ENCODE results near the gene CEP164.

The CEP164 gene

DNA sequence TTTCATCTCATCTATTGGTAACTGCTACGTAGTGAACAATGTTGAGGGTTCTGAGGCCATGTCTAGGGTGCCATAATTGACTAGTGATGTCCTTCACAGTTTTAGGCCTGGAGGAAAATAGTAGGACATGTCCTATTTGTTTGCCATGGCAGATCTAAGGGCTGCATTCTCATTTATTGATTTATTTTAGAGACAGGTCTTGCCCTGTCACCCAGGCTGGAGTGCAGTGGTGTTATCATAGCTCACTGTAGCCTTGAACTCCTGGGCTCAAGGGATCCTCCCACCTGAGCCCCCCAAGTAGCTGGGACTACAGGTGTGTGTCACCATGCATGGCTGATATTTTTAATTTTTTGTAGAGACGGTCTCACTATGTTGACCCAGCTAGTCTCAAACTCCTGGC is 5.2 kb downstream of the CEP164 start:
- H3K27ac ChIP-seq (ENCODE audit: low read length) = no peak overlapping the region
- no peaks in the 10 kb centered on the region for H3K9me3 ChIP-seq (ENCODE audit: control insufficient read depth in 1 of 2, low read length in 2 of 2)
- H3K36me3 ChIP-seq (ENCODE audit: control insufficient read depth in 1 of 2, insufficient read depth in 2 of 2, low read length in 2 of 2) = peaks cover 0 to 20% of the 10 kb centered on the region in 2 donors
- no peak overlapping the region for H3K4me3 ChIP-seq (ENCODE audit: low read depth in 1 of 2, low read length in 2 of 2)
- peaks cover 8 to 13% of the 10 kb centered on the region in 2 donors for H3K4me1 ChIP-seq (ENCODE audit: control insufficient read depth in 1 of 2, insufficient read depth in 2 of 2, low read length in 2 of 2)
- H3K27me3 ChIP-seq (ENCODE audit: low read depth, low read length) = no peaks in the 10 kb centered on the region

DNA sequence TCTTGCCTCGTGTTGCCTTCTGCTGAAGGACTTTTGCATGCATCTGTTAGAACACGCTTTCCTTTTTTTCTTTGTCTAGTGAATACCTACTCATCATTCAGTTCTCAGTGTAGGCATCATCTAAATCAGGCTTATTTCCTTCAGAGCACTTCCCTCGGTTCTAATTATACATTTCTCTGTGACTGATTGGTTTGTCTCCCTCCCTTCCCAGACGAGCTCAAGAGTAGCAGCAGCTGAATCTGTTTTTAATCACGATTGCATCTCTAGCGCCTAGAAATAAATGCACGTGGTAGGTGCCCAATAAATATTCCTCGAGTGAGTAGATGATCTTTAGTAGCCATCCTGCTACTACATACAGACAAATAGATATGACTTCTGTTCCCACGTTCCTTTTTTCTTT is 6.3 kb downstream of the CEP164 start:
- H3K36me3 ChIP-seq (ENCODE audit: control insufficient read depth in 1 of 2, insufficient read depth in 2 of 2, low read length in 2 of 2) = peaks cover 0 to 20% of the 10 kb centered on the region in 2 donors
- no peak overlapping the region for H3K4me3 ChIP-seq (ENCODE audit: low read depth in 1 of 2, low read length in 2 of 2)

DNA sequence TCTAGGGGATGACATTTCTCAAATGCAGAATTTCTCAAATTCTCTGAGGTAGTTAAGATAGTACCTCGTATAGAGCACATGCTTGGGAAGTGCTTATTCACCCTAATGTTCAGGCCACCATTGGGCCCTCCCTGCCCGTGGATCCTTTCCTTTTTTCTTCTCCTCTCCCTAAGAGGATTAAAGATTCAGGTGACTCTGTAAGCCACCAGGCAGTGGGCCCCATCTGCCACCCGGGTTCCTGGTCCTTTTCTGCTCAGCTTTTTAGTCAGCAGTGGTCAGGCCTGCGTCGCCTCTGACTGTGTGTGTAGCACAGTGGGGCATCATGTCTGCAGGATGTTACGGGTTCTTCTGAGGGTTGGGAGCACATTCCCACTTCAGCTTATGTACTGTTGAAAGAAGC is 7.2 kb downstream of the CEP164 start:
- Histone ChIP-seq H3K9me3 (ENCODE audit: control insufficient read depth in 1 of 2, low read length in 2 of 2) (no peaks in the 10 kb centered on the region), H3K36me3 (ENCODE audit: control insufficient read depth in 1 of 2, insufficient read depth in 2 of 2, low read length in 2 of 2) (peaks cover 0 to 20% of the 10 kb centered on the region in 2 donors), H3K4me3 (ENCODE audit: low read depth in 1 of 2, low read length in 2 of 2) (no peak overlapping the region), H3K27me3 (ENCODE audit: low read depth, low read length) (no peaks in the 10 kb centered on the region), H3K27ac (ENCODE audit: low read length) (no peak overlapping the region), H3K4me1 (ENCODE audit: control insufficient read depth in 1 of 2, insufficient read depth in 2 of 2, low read length in 2 of 2) (no peaks in the 10 kb centered on the region)

More for the DNA sequence above, 6.3 kb downstream of the CEP164 start:
- Histone ChIP-seq H3K9me3 (ENCODE audit: control insufficient read depth in 1 of 2, low read length in 2 of 2) (no peaks in the 10 kb centered on the region), H3K4me1 (ENCODE audit: control insufficient read depth in 1 of 2, insufficient read depth in 2 of 2, low read length in 2 of 2) (peaks cover 3 to 7% of the 10 kb centered on the region in 2 donors), H3K27ac (ENCODE audit: low read length) (no peak overlapping the region), H3K27me3 (ENCODE audit: low read depth, low read length) (no peaks in the 10 kb centered on the region)

DNA sequence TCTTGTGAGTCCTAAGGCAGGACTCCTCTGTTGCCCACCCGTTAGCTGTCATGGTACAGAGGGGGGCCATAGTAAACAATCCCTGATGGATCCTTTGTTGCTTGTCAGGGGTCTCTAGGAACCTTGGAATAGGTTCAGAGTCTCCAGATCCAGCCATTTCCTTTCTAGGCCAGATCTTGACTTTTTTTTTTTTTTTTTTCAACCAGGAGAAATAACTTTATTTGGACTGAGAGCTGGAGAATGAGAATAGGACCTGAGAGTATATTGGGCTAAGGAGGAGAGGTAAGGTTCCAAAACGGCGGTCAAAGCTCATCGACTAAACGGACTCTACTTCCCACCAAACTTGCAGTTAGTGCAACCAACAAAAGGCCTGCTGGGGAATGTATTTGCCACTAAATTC is 7.7 kb downstream of the CEP164 start:
- Histone ChIP-seq H3K4me1 (ENCODE audit: control insufficient read depth in 1 of 2, insufficient read depth in 2 of 2, low read length in 2 of 2) (no peaks in the 10 kb centered on the region), H3K27ac (ENCODE audit: low read length) (no peak overlapping the region), H3K4me3 (ENCODE audit: low read depth in 1 of 2, low read length in 2 of 2) (no peak overlapping the region), H3K36me3 (ENCODE audit: control insufficient read depth in 1 of 2, insufficient read depth in 2 of 2, low read length in 2 of 2) (peaks cover 0 to 24% of the 10 kb centered on the region in 2 donors), H3K27me3 (ENCODE audit: low read depth, low read length) (no peaks in the 10 kb centered on the region), H3K9me3 (ENCODE audit: control insufficient read depth in 1 of 2, low read length in 2 of 2) (no peaks in the 10 kb centered on the region)

DNA sequence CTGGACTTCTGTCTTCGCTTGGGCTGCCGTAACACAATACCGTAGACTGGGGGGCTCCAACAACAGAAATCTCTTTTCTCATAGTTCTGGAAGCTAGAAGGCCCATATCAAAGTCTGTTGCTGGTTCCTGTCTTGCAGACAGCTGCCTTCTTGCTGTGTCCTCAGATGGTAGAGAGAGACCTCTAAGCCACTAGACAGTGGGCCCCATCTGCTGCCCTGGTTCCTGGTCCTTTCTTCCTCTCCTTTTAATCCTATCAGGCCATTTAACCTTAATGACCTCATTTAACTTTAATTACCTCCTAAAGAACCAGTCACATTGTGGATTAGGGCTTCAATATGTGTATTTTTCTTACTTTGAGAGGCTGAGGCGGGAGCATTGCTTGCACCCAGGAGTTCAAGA is 9.4 kb downstream of the CEP164 start:
- H3K4me3 ChIP-seq (ENCODE audit: low read depth in 1 of 2, low read length in 2 of 2) = no peak overlapping the region
- no peaks in the 10 kb centered on the region for H3K27me3 ChIP-seq (ENCODE audit: low read depth, low read length)
- H3K9me3 ChIP-seq (ENCODE audit: control insufficient read depth in 1 of 2, low read length in 2 of 2) = no peaks in the 10 kb centered on the region
- H3K4me1 ChIP-seq (ENCODE audit: control insufficient read depth in 1 of 2, insufficient read depth in 2 of 2, low read length in 2 of 2) = no peaks in the 10 kb centered on the region
- H3K36me3 ChIP-seq (ENCODE audit: control insufficient read depth in 1 of 2, insufficient read depth in 2 of 2, low read length in 2 of 2) = peaks cover 0 to 32% of the 10 kb centered on the region in 2 donors
- H3K27ac ChIP-seq (ENCODE audit: low read length) = no peak overlapping the region

DNA sequence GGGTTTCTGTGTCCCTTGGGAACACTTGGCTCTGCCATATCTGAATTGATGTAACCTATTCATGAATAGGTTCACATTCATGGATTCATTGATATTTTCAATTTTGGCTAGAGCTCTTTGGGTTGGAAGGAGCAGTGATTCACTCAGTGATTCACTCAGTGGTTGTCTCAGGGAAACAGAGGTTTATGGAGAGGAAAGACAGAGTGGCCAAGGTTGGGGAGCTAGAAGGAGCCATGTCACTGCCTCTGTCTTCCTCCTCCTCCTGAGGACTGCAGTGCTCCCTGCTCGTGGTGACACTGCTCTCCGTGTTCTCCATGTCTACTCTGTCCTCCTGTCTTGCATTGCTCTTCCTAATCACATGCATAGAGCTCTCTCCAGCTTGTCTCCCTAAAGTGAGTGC is 17.4 kb downstream of the CEP164 start:
- H3K4me1 ChIP-seq (ENCODE audit: control insufficient read depth in 1 of 2, insufficient read depth in 2 of 2, low read length in 2 of 2) = no peaks in the 10 kb centered on the region
- H3K27me3 ChIP-seq (ENCODE audit: low read depth, low read length) = no peaks in the 10 kb centered on the region
- H3K4me3 ChIP-seq (ENCODE audit: low read depth in 1 of 2, low read length in 2 of 2) = no peak overlapping the region
- no peaks in the 10 kb centered on the region for H3K9me3 ChIP-seq (ENCODE audit: control insufficient read depth in 1 of 2, low read length in 2 of 2)
- H3K36me3 ChIP-seq (ENCODE audit: control insufficient read depth in 1 of 2, insufficient read depth in 2 of 2, low read length in 2 of 2) = peaks cover 10 to 44% of the 10 kb centered on the region in 2 donors
- H3K27ac ChIP-seq (ENCODE audit: low read length) = no peak overlapping the region

DNA sequence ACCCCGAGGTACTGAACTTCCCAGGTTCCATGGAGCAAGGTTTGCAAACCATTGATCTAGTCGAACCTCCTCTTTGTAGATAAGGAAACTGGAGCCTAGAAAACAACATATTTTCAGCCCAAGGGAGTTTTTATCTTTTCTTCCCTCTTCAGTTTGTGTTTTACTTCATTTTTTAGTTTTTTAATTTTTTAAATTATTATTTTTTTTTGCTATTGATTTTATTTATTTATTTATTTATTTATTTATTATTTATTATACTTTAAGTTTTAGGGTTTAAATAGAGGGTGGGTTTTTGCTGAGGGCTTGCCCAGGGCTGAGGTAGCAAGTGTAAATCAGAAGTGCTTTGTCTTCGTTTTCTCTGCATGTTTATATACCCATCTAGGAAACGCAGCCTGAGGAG is 26.9 kb downstream of the CEP164 start:
- Histone ChIP-seq H3K27ac (ENCODE audit: low read length) (no peak overlapping the region), H3K4me1 (ENCODE audit: control insufficient read depth in 1 of 2, insufficient read depth in 2 of 2, low read length in 2 of 2) (no peaks in the 10 kb centered on the region), H3K36me3 (ENCODE audit: control insufficient read depth in 1 of 2, insufficient read depth in 2 of 2, low read length in 2 of 2) (peaks cover 38 to 46% of the 10 kb centered on the region in 2 donors), H3K9me3 (ENCODE audit: control insufficient read depth in 1 of 2, low read length in 2 of 2) (no peaks in the 10 kb centered on the region), H3K4me3 (ENCODE audit: low read depth in 1 of 2, low read length in 2 of 2) (no peak overlapping the region), H3K27me3 (ENCODE audit: low read depth, low read length) (no peaks in the 10 kb centered on the region)

DNA sequence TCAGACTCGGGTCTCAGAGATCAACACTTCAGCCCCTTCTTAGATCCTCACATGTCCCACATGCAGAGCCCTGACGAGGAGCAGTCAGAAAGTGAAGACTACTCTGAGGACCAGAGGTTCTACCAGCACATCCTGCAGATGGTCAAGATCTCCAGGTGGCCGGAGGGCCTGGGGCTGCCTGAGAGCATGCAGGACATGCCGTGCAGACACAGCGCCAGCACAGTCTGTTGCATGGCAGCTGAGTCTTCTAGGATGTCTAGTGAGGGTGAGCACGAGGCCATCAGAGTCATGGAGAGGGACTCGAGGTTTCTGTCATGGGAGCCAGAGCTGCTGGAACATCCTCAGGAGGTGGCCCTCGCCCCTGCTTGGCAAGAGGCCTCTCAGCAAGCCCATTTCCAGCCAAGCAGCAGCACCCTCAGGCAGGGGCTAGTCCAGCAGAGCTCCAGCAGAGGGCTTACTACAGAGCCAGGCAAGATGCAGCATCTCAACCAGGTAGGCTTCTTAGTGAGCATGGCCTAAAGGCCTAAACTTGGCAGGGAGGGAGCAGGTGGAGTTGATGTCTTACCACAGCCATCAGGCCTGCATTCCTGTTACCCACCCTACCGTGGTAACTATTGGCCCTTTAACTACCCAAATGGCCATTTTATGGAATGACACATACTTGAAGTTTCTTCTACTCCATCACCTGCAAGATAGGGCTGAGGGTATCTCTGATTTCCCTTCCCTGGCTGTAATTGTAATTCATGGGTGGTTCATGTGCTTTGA is 28.7 kb downstream of the CEP164 start:
- Histone ChIP-seq H3K4me3 (ENCODE audit: low read depth in 1 of 2, low read length in 2 of 2) (no peak overlapping the region), H3K9me3 (ENCODE audit: control insufficient read depth in 1 of 2, low read length in 2 of 2) (no peaks in the 10 kb centered on the region), H3K27ac (ENCODE audit: low read length) (no peak overlapping the region), H3K36me3 (ENCODE audit: control insufficient read depth in 1 of 2, insufficient read depth in 2 of 2, low read length in 2 of 2) (peaks cover 41 to 45% of the 10 kb centered on the region in 2 donors), H3K4me1 (ENCODE audit: control insufficient read depth in 1 of 2, insufficient read depth in 2 of 2, low read length in 2 of 2) (no peaks in the 10 kb centered on the region), H3K27me3 (ENCODE audit: low read depth, low read length) (no peaks in the 10 kb centered on the region)

DNA sequence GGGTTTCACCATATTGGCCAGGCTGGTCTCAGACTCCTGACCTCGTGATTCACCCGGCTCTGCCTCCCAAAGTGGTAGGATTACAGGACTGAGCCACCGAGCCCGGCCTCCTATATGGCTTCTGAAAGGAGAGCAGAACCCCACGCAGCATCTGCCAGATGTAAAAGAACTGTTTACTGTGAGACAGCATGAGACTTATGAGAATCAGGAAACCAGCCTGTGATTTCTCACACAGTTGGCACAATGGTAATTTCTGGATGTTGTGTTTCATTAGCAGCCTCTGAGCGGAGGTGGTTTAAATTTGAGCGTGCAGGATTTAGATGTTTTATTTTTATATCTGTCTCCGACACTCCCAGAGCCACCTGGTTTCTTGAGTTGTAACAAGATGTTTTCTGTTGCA is 33.8 kb downstream of the CEP164 start:
- H3K27me3 ChIP-seq (ENCODE audit: low read depth, low read length) = no peaks in the 10 kb centered on the region
- H3K36me3 ChIP-seq (ENCODE audit: control insufficient read depth in 1 of 2, insufficient read depth in 2 of 2, low read length in 2 of 2) = peaks cover 41 to 54% of the 10 kb centered on the region in 2 donors

DNA sequence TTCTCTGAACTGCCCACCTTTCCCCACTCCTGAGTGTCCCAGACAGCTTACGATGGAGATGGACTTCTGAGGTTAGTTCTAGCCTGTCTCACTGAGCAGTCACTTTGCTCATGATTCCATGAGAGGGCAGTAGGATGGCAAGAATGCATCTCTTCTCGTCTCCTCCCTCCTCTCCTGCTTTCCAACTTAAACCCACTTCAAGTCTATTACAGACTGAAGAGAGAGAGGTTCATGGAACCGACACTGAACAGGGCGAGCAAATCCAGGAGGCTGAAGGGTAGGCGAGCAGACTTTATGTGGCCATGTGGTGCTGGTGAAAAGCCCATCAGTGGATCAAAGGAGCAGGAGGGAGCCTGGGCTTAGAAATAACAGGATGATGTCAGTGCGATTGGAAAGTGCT is 38.6 kb downstream of the CEP164 start:
- no peaks in the 10 kb centered on the region for H3K4me1 ChIP-seq (ENCODE audit: control insufficient read depth in 1 of 2, insufficient read depth in 2 of 2, low read length in 2 of 2)
- no peak overlapping the region for H3K4me3 ChIP-seq (ENCODE audit: low read depth in 1 of 2, low read length in 2 of 2)
- no peaks in the 10 kb centered on the region for H3K27me3 ChIP-seq (ENCODE audit: low read depth, low read length)
- peaks cover 48 to 65% of the 10 kb centered on the region in 2 donors for H3K36me3 ChIP-seq (ENCODE audit: control insufficient read depth in 1 of 2, insufficient read depth in 2 of 2, low read length in 2 of 2)
- H3K27ac ChIP-seq (ENCODE audit: low read length) = no peak overlapping the region
- no peaks in the 10 kb centered on the region for H3K9me3 ChIP-seq (ENCODE audit: control insufficient read depth in 1 of 2, low read length in 2 of 2)

More for the DNA sequence above, 33.8 kb downstream of the CEP164 start:
- Histone ChIP-seq H3K27ac (ENCODE audit: low read length) (no peak overlapping the region), H3K4me1 (ENCODE audit: control insufficient read depth in 1 of 2, insufficient read depth in 2 of 2, low read length in 2 of 2) (no peaks in the 10 kb centered on the region), H3K4me3 (ENCODE audit: low read depth in 1 of 2, low read length in 2 of 2) (no peak overlapping the region), H3K9me3 (ENCODE audit: control insufficient read depth in 1 of 2, low read length in 2 of 2) (no peaks in the 10 kb centered on the region)

DNA sequence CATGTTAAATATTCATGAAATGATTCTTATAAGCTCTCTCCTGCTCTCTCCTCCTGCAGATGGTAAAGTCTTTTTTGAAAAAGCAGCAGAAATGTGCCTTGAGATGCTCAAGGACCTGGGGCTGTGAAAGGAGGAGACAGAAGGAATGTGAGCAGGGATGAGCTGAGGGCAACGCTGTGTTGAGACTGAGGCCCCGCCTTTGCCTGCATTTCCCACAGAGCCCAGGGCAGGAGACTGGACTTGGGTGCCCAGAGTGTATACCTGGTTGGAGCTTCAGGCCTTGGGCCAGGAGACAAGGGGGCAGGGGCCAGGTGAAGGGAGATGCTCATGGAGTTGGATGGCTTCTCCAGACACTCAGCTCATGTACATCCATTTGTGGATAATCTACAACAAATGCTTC is 39.2 kb downstream of the CEP164 start:
- no peaks in the 10 kb centered on the region for H3K27me3 ChIP-seq (ENCODE audit: low read depth, low read length)
- H3K4me3 ChIP-seq (ENCODE audit: low read depth in 1 of 2, low read length in 2 of 2) = no peak overlapping the region
- no peak overlapping the region for H3K27ac ChIP-seq (ENCODE audit: low read length)
- H3K4me1 ChIP-seq (ENCODE audit: control insufficient read depth in 1 of 2, insufficient read depth in 2 of 2, low read length in 2 of 2) = no peaks in the 10 kb centered on the region
- H3K9me3 ChIP-seq (ENCODE audit: control insufficient read depth in 1 of 2, low read length in 2 of 2) = no peaks in the 10 kb centered on the region
- peaks cover 44 to 66% of the 10 kb centered on the region in 2 donors for H3K36me3 ChIP-seq (ENCODE audit: control insufficient read depth in 1 of 2, insufficient read depth in 2 of 2, low read length in 2 of 2)

DNA sequence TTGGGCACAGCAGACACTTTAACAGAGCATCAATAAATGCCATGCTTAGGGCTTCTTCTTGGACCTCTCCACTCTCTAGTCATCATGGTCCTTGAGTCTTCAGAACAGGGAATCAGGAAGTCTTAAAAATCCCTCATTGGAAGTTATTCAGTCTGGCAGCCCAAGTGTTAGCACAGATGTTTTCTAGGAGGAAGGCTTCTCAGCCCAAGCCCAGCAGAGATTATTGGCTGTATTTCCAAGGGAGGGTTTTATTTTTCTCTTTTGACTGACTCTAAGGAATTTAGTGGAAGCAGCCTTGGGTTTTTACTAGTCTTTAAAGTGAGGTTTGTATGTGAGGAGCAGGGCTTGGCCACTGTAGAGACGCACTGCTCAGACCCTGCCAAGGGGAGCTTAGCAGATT is 41.9 kb downstream of the CEP164 start:
- H3K4me3 ChIP-seq (ENCODE audit: low read depth in 1 of 2, low read length in 2 of 2) = no peak overlapping the region
- H3K9me3 ChIP-seq (ENCODE audit: control insufficient read depth in 1 of 2, low read length in 2 of 2) = no peaks in the 10 kb centered on the region
- H3K27ac ChIP-seq (ENCODE audit: low read length) = no peak overlapping the region
- peaks cover 28 to 60% of the 10 kb centered on the region in 2 donors for H3K36me3 ChIP-seq (ENCODE audit: control insufficient read depth in 1 of 2, insufficient read depth in 2 of 2, low read length in 2 of 2)
- H3K4me1 ChIP-seq (ENCODE audit: control insufficient read depth in 1 of 2, insufficient read depth in 2 of 2, low read length in 2 of 2) = no peaks in the 10 kb centered on the region
- no peaks in the 10 kb centered on the region for H3K27me3 ChIP-seq (ENCODE audit: low read depth, low read length)

Data from muscle layer of duodenum (tissue), 2 donors.